Gastroesophageal sphincter (tissue), 3 donors: ENCODE data around the gene HIGD2A.

Source experiments
- CTCF ChIP-seq, 4 experiments: fragments of 200-600 bp in 2 of 4; fragments of 450-650 bp in 2 of 4; sonication (generic) in 1 of 4; IDR thresholded peaks; one replicate each; pipeline ENCODE4 v1.5.1; 2017 to 2019; ENCODE audit warnings: antibody characterized with exemption in 4 of 4, mild to moderate bottlenecking in 2 of 4, moderate library complexity in 2 of 4
- POLR2A ChIP-seq, 2 donors: fragments of 450-650 bp; IDR thresholded peaks; one replicate each; pipeline ENCODE4 v1.6.1; 2017; ENCODE audit warnings: antibody characterized with exemption in 2 of 2, mild to moderate bottlenecking in 2 of 2, moderate library complexity in 1 of 2

DNA sequence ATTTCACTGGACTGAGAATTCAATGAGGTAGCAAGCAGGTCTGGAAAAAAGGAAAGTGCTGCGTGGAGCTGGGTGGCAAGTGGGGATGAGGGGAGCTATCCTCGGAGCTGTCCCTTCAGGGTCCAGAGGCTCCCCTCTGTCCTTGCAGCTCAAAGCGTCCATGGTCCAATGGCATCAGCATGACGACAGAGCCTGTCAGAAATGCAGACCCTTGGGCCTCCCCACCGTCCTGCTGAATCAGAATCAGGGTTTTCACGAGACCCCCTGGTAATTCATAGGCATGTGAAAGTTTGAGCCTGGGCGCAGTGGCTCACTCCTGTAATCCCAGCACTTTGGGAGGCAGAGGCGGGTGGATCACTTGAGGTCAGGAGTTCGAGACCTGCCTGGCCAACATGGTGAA, 5.5 kb downstream of the HIGD2A start:
- TF ChIP-seq POLR2A (IDR thresholded peaks at IDR 0.05) (no peak), CTCF (IDR thresholded peaks at IDR 0.05) (no peak)
